DND-41 (cell line): Measurements from ENCODE around the gene GUCA2A.

Experiments
- ATAC-seq: fragments of 200-7000 bp; cut with Tn5 transposase; 3 replicates; pipeline ENCODE4 v1.9.1; 2021; ENCODE audit warnings: low read depth; ENCODE audit not compliant: insufficient read depth
- DNase-seq: peaks from one replicate; pipeline ENCODE4 v3.0.0-alpha.2; 2020
- H2AFZ ChIP-seq: 2 replicates; pipeline ENCODE4 v1.6.0; 2012; ENCODE audit warnings: low read depth, low read length
- H3K27ac ChIP-seq: 2 replicates; pipeline ENCODE4 v1.5.1; 2012; ENCODE audit warnings: low read length, inconsistent platforms
- H3K27me3 ChIP-seq: fragments of 200-600 bp; sonication (generic); 2 replicates; pipeline ENCODE4 v1.6.0; 2012; ENCODE audit warnings: low read length, mild to moderate bottlenecking, inconsistent platforms; ENCODE audit not compliant: insufficient read depth, poor library complexity
- H3K36me3 ChIP-seq: 2 replicates; pipeline ENCODE4 v1.5.1; 2012; ENCODE audit warnings: low read length, inconsistent platforms; ENCODE audit not compliant: insufficient read depth
- H3K4me1 ChIP-seq: 2 replicates; pipeline ENCODE4 v1.5.1; 2012; ENCODE audit warnings: mild to moderate bottlenecking, low read length; ENCODE audit not compliant: insufficient read depth
- H3K4me2 ChIP-seq: 2 replicates; pipeline ENCODE4 v1.6.0; 2012; ENCODE audit warnings: mild to moderate bottlenecking, moderate library complexity, low read length, inconsistent platforms; ENCODE audit not compliant: insufficient read depth
- H3K4me3 ChIP-seq, 2 experiments: fragments of 200-600 bp in 1 of 2; shearing (Covaris generic) in 1 of 2; 2 replicates each; pipeline ENCODE4 v1.5.1; 2012 to 2016; ENCODE audit warnings: inconsistent platforms in 2 of 2, low read length in 2 of 2, mild to moderate bottlenecking in 2 of 2, low read depth in 1 of 2, moderate library complexity in 1 of 2
- H3K79me2 ChIP-seq: 2 replicates; pipeline ENCODE4 v1.6.0; 2012; ENCODE audit warnings: low read length, inconsistent platforms; ENCODE audit not compliant: insufficient read depth
- H3K9ac ChIP-seq: 2 replicates; pipeline ENCODE4 v1.6.0; 2012; ENCODE audit warnings: low read depth, mild to moderate bottlenecking, inconsistent platforms, low read length, moderate library complexity
- H3K9me3 ChIP-seq: 2 replicates; pipeline ENCODE4 v1.5.1; 2012; ENCODE audit warnings: low read length, moderate library complexity, mild to moderate bottlenecking, inconsistent platforms; ENCODE audit not compliant: insufficient read depth, severe bottlenecking
- H4K20me1 ChIP-seq: 2 replicates; pipeline ENCODE4 v1.6.0; 2012; ENCODE audit warnings: low read length; ENCODE audit not compliant: insufficient read depth
- EZH2 ChIP-seq: IDR thresholded peaks from 3 replicates; pipeline ENCODE4 v1.6.1; 2012; ENCODE audit warnings: borderline replicate concordance, low read depth, mild to moderate bottlenecking, moderate library complexity, low read length, inconsistent platforms; ENCODE audit not compliant: severe bottlenecking
- TF ChIP-seq, protein P1 (sequence below): IDR thresholded peaks from 2 replicates; pipeline ENCODE4 v1.5.1; 2012; ENCODE audit warnings: borderline replicate concordance, low read length, moderate library complexity, mild to moderate bottlenecking; ENCODE audit not compliant: poor library complexity, severe bottlenecking; ENCODE audit errors: extremely low read depth

Gene GUCA2A

DNA sequence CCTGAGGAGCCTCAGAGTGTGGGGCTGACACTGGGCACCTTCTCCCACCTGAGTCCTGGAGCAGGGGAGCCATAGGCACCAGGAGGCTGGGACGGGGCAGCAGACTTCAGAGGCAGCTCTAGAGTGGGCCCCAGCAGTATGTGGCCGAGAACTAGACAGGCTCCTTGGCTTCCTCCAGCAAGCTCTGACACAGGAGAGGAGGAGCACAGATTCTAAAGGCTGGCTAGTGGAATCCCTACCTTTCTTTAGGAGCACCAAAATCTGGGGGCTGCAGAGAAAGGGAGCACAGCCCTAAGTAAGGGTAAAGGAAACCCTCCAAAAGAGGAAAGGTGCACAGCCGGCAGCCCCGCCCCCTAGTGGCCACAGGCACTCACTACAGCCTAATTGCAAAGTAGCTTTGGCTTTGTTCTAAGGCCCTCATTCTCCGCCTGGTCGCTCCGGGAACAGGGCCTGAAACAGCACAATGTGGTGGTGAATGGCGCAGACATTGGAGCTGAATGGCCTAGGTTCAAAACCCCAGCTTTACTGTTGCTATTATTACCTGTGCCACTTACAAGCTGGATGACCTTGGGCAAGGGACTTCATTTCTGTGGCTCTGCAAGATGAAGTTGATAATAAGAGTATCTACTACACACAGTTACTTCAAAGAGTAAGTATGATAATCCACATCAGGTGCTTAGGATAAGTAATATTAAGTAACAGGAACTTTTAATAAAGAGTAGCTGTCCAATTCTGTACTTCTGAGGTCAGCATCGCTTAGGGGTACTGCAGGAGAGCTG, 8.8 kb upstream of the GUCA2A start:
- TF ChIP-seq, protein P1, sequence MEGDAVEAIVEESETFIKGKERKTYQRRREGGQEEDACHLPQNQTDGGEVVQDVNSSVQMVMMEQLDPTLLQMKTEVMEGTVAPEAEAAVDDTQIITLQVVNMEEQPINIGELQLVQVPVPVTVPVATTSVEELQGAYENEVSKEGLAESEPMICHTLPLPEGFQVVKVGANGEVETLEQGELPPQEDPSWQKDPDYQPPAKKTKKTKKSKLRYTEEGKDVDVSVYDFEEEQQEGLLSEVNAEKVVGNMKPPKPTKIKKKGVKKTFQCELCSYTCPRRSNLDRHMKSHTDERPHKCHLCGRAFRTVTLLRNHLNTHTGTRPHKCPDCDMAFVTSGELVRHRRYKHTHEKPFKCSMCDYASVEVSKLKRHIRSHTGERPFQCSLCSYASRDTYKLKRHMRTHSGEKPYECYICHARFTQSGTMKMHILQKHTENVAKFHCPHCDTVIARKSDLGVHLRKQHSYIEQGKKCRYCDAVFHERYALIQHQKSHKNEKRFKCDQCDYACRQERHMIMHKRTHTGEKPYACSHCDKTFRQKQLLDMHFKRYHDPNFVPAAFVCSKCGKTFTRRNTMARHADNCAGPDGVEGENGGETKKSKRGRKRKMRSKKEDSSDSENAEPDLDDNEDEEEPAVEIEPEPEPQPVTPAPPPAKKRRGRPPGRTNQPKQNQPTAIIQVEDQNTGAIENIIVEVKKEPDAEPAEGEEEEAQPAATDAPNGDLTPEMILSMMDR, result peak; percentile 97
- no peak for TF ChIP-seq EZH2
- Histone ChIP-seq H3K27ac (0 out of 2 replicates have a peak overlapping the region, but pooled peaks have one; percentile 11), H2AFZ (no peak overlapping the region), H3K27me3 (no peaks in the 10 kb centered on the region), H3K4me1 (no peaks in the 10 kb centered on the region), H4K20me1 (no peaks in the 10 kb centered on the region), H3K4me2 (no peak overlapping the region), H3K4me3 (no peak overlapping the region), H3K79me2 (no peaks in the 10 kb centered on the region), H3K9me3 (no peaks in the 10 kb centered on the region), H3K9ac (no peak overlapping the region), H3K36me3 (no peaks in the 10 kb centered on the region)
- ATAC-seq, result peak; percentile 83
- DNase-seq, result peak; percentile 75

DNA sequence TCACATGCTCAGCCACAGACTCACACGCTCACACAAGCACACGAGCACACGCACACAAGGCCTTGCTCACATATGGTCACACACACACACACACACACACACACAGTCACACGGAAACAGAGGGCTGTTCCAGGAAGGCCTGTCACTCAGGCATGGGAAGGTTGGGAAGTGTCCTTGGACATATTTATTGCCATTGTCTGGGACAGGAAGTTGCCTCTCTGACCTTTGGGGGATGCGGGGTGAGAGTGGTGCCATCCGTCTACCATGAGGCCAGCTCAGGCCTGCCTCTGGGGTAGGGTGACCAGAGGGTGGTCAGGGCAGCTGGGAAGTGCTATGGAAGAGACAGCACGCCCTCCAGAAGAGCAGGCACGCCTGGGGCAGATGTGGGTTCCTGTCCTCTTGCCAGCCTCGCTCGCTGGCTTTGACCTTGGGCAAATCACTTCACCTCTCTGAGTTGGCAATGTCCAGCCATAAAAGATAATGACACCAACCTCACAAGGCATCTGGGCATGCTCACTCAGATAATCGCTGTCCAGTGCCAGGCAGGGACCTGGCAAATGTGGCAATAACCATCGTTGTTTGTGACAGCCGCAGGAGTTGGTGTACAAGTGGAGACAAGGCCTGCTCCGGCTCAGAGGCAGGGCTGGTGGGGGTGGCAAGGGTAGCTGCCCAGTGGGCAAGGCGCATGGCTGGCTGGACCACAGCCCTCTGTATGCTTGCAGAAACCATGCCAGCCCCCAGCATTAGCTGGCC, 8.0 kb upstream of the GUCA2A start:
- no peaks in the 10 kb centered on the region for H3K79me2 ChIP-seq
- no peaks in the 10 kb centered on the region for H3K27me3 ChIP-seq
- H3K36me3 ChIP-seq, result no peaks in the 10 kb centered on the region
- no peak for DNase-seq
- peak overlapping the region; percentile 11; the same call in 1 of the 2 replicates for H3K27ac ChIP-seq
- no peak overlapping the region for H2AFZ ChIP-seq
- no peaks in the 10 kb centered on the region for H3K9me3 ChIP-seq
- no peaks in the 10 kb centered on the region for H3K4me1 ChIP-seq
- H4K20me1 ChIP-seq, result no peaks in the 10 kb centered on the region
- no peak overlapping the region for H3K4me3 ChIP-seq
- H3K9ac ChIP-seq, result no peak overlapping the region
- ATAC-seq, result no peak
- no peak overlapping the region for H3K4me2 ChIP-seq
- TF ChIP-seq, protein P1, result no peak
- no peak for TF ChIP-seq EZH2

DNA sequence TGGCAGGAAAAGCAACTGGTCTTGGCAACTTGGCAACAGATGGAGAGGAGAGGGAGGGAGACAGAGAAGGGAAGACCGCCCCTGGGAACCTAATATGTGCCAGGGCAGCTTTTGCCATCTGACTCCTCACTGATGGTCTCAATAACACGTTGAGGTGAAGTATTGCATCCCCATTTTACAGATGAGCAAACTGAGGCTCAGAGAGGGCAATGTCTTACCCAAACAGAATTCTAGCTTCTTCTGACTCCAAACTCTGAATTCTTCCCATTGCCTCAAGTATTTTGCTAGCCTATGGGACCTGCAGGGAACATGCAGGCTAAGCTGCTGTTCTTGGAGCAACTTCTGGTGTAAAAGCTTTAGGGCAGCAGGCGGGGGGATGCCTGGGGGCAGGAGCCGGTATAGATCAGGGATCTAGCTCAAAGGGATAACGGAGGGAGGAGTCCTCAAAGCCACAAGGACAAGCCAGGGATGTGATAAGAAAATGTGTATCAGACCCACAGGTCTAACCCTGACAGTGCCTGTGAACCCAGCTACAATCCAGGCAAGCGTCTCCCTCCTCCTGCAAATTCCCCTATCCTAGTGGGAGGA, 7.2 kb upstream of the GUCA2A start:
- H3K4me2 ChIP-seq, result no peak overlapping the region
- no peak overlapping the region for H3K27ac ChIP-seq
- ATAC-seq (no peak), DNase-seq (no peak)
- no peaks in the 10 kb centered on the region for H3K79me2 ChIP-seq
- no peak overlapping the region for H3K4me3 ChIP-seq
- no peaks in the 10 kb centered on the region for H3K36me3 ChIP-seq
- no peak overlapping the region for H3K9ac ChIP-seq
- TF ChIP-seq, protein P1, result no peak
- no peak for TF ChIP-seq EZH2
- no peaks in the 10 kb centered on the region for H3K27me3 ChIP-seq
- no peaks in the 10 kb centered on the region for H4K20me1 ChIP-seq
- H3K9me3 ChIP-seq, result no peaks in the 10 kb centered on the region
- H3K4me1 ChIP-seq, result no peaks in the 10 kb centered on the region
- no peak overlapping the region for H2AFZ ChIP-seq
